GM18870 (cell line): Measurements from ENCODE around the gene CBFA2T3.

Experiments used
- ATAC-seq: cut with Tn5 transposase; IDR thresholded peaks from one replicate; pipeline ENCODE4 v1.9.1; 2021; ENCODE audit warnings: moderate library complexity; ENCODE audit not compliant: unreplicated experiment

Gene CBFA2T3

DNA sequence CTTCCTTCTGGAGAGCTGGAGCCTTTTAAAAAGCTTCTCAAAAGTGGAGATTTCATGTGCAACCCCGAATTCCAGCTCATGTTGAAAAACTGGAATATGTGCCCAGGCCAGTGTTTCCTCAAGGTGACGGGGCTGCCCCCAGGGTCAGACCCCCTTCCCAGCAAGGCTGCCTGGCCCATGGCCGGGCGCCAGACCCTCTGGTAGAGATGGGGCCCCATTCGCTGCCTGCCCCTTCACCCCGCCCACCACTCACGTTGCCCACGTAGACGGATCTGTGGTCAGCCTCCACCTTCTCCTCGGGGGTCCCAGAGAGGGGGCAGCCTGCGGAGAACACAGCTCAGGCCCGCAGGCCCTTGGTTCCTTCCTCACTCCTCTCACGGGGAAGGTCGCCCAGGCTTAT lies 111.7 kb downstream of the CBFA2T3 start:
- ATAC-seq = no peak

- ATAC-seq = no peak
Observed at GRCh38 chr16:88864521-88864920, 112.5 kb downstream of the CBFA2T3 start.

DNA sequence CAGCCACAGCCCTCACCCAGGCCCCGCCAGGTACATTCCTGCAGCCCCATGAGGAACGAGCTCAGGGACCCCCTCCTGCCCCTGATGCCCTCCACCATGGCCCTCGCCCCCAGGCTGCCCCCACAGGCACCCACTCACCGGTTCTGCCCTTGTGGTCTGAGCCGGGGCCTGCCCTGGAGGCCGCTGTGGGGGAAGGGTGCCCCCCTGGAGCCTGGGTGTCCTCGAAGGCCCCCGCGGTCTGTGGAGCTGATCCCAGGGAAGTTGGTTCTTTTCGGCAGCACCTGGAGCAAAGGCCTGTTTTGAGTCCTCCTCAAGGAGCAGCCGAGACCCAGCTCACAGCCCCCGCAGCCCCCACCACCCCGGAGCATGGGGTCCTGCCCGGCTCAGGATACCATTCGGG lies 112.9 kb downstream of the CBFA2T3 start:
- no peak for ATAC-seq

DNA sequence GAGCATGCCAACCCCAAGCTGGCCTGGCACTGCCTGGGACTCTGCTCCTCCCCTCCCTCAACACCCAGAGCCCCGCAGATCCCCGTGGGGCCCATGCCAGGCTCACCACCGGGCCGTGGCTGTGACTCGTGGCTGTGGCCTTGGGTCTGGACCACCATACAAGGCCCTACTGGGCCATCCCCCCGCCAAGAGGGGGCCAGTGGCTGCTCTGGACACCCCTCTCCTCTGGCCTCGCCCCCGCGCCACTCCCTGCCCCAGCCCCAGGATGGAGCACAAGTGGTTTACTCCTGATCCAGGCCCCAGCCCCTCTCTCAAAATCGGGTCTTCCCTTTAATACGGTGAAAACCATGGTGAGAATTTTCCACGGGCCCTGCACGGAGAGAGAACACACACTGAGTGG lies 113.6 kb downstream of the CBFA2T3 start:
- ATAC-seq = no peak

GRCh38 chr16:88862968-88863367 lies 114.0 kb downstream of the CBFA2T3 start:
- ATAC-seq = no peak

GRCh38 chr16:88861359-88861758 lies 115.6 kb downstream of the CBFA2T3 start:
- ATAC-seq = no peak

DNA sequence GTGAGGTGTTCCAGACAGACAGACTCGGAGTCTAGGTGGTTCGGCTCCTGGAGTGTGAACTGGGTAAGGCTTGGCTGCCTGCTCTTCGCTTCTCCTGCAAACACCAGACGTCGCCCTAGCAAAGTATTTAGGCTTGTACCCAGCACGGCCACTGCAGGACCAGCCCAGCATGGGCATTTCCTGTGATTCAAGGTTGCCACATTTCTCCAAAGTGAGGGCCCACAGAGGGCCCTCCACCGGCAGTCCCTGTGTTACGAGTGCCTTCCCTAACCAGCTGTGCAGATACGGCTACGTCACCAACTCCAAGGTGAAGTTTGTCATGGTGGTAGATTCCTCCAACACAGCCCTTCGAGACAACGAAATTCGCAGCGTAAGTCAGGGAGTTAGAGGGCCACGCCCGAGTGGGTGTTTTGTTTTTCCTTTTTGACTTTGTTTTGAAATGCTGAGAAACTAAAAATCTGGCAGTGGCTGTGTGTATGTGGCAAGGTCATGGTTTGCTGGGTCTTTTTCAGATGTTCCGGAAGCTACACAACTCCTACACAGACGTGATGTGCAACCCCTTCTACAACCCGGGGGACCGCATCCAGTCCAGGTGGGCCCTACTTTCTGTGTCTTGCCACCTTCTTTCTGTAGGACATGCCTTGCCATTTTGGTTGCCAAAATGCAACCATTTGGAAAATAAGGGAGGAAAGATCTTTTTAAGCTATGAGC lies 117.5 kb downstream of the CBFA2T3 start:
- ATAC-seq = no peak

- no peak for ATAC-seq
Observed at GRCh38 chr16:88857728-88858339, 119.2 kb downstream of the CBFA2T3 start.

DNA sequence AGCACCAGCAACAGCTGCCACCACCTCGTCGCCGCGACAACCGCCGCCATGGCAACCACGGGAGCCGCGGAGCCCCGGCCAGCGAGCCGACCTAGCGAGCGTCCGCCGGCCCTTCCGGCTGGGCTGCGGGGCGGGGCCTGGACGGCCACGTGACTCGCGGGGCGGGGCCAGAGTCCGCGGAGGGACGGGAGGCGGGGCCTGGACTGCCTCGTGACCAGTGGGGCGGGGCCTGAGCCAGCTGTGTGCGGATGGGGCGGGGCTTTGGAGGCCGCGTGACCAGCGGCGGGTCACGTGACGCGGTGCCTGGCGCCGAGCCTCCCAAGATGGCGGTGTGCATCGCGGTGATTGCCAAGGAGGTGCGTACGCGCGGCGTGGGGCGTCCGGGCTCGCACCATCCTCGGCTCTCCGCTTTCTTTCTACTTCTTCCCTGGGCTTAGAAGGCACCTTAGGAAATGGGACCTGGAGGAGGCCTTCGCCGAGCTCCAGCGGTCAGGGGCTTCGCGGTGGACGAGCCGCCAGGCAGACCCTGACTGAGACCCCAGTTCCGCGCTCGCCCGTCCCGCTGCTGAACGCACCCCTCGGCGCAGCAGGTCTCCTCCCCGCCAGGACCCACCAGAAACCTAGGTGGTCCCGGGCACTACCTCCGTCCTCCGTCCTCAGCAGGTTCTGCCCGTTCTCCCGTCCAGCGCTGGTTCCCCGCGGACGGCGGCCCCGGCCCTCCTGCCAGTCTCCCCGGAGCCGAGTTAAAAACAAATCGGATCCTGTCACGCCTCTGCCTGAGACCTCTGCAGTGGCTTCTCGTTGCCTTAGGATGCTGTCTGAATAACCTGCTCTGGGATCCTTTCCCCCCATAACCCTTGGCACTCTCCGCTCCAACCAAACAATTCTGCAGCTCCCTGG lies 119.9 kb downstream of the CBFA2T3 start, which contains the start of the genes GALNS and TRAPPC2L:
Gene GALNS, minus strand, starts transcription at position 120 of the 900 bp plus-strand sequence. Its CDS starts 70 bp downstream, at position 50.
Gene TRAPPC2L, plus strand, starts transcription at position 300 of the 900 bp plus-strand sequence. Its CDS starts 24 bp downstream, at position 324.
- ATAC-seq = peak; percentile 58

DNA sequence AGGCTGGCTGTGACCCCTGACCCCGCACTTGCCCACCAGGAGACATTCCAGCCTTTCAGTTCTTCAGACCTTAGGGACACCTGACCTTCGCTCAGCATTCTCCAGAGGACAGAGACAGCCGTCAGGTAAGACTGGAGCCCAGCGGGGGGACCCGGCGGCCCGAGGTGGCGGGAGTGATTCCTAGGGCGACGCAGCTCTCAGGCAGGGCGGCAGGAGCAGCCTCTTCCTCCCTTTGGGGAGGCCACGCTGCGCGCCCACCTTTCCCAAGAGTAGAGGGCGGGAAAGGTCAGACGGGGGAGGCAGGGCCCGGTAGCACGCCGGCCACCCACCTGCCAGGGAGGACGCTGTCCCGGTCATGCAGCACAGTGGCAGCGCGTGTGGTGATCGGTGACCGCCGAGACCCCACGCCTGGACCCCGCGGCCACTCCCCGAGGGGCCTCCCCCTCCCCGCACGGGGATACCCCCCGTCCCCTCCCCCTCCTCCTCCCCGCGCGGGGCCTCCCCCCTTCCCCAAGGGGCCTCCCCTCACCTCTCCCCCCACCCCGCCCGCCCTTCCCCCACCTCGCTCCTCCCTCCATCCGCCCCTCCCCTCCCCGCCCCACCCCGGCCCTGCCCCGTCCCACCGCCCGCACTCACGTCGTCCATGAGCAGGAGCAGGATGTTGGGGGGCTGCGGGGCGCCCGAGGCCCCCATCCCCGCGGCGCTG lies 120.7 kb downstream of the CBFA2T3 start:
- no peak for ATAC-seq

DNA sequence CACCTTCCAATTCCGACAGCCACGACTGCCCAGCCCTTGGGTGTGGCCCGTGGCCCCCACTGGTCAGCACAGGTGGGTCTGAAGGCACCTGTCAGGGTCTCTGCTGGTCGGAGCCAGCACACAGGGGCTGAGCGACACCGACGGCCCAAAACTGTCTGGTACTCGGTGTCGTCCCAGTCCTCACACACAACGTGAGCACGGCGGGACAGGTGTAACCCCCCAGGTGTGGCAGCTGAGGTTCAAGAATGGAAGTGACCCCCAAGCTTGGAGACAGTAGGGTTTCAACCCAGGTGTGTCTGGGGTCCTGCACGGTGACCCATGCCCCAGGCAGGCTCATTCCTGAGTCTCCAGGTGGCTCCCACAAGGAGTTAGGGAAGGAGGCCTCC lies 121.3 kb downstream of the CBFA2T3 start:
- no peak for ATAC-seq

GRCh38 chr16:88855176-88855575 lies 121.8 kb downstream of the CBFA2T3 start:
- ATAC-seq = no peak

DNA sequence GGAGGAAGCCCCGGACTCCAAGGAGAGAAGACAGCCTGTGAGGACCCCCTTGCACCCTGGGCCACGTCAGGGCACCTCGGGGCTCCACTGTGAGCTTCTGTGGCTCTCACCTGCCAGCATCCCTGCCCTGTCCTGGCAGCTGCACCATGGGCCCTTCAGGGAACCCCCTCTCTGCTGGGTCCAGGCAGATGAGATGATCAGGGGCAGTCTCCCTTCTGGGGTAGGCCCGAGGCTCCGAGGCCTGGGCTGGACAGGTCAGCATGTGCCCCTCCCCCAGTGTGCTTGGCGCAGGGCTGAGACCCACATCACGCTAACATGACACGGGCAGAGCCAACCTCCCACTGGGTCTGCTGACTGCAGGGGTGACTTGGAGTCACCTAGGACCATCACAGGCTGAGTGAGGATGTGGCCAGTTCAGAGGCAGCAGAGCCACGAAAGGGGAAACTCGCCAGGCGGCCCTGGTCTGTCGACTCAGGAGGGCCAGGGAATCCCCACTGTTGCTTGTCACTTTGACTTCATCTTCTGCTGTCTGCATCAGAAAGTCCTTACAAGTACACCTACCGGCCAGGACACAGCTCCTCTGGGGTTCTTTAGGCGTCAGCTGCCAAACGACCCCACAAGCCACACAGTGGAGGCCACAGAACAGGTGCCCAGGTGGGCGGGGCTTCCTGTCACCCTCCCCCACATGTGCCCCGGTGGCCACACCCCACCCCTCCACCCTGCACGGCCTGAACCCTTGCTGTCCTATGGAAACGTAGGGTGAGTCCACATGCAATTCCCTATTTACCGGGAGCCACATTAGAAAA lies 122.5 kb downstream of the CBFA2T3 start:
- no peak for ATAC-seq

GRCh38 chr16:88853325-88853941 lies 123.6 kb downstream of the CBFA2T3 start:
- no peak for ATAC-seq

GRCh38 chr16:88851616-88852015 lies 125.4 kb downstream of the CBFA2T3 start:
- no peak for ATAC-seq

GRCh38 chr16:88850531-88851199 lies 126.3 kb downstream of the CBFA2T3 start:
- no peak for ATAC-seq

- ATAC-seq = no peak
Observed at GRCh38 chr16:88848557-88848956, 128.4 kb downstream of the CBFA2T3 start.

GRCh38 chr16:88847654-88848053 lies 129.4 kb downstream of the CBFA2T3 start:
- ATAC-seq = no peak

GRCh38 chr16:88846088-88846487 lies 130.9 kb downstream of the CBFA2T3 start:
- no peak for ATAC-seq
